HG03432 (cell line): ENCODE data around the gene ZNF630.
A peak's percentile ranks its signal among the peaks of the same experiment; 100 is the strongest.
"Not testable (repeated sequence)": the region's sequence is repeated elsewhere in the genome, so short reads cannot be mapped to it uniquely, and the experiment has no call there.

Source experiments
- ATAC-seq: cut with Tn5 transposase; IDR thresholded peaks from one replicate; pipeline ENCODE4 v1.9.1; 2021; ENCODE audit warnings: mild to moderate bottlenecking, moderate library complexity; ENCODE audit not compliant: unreplicated experiment

The ZNF630 gene

DNA sequence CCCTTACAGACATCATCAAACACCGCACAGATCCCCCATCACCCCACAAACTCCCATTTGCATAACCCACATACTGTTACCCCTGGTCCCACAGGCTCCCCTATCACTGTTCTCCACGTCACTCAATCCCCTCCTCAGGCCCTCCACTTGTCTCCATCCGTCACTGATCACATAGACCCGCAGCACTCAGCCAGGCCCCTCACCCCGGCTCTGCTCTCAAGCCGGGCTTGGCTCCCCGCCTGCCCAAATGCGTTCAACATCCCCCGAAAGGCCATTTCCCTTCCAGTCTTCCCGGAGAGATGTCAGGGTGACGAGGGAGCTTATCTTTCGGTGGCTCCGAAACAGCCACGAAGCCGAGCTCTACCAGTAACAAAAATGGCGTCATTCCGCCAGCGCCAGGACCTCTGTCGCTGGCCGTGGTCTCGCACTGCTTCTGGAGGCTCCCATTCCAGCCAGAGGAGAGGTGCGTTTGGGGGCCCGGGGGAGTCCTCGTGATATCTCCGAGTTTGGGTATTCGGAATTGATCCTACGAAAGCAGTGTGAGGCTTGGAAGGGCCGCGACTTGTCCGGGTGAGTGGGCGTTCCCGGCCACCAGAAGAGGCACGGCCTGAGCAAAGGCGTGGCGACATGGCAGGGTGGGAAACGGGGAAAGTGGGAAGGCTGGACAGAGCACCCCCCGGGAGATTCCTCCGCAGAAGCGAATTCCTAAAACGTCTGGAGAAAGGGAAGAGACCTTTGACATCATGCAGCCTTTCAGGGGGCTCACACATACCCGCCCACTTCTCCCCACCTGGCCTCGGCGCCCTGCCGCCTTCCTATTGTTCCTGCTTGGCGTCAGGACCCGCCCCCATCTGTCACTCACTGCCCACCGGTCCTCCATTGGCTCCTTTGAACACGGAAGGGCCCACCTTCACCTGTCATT, at the start of gene ZNF630:
Gene ZNF630, minus strand, starts transcription at position 577 of the 922 bp plus-strand sequence. CDS start 4,754 bp downstream, outside the sequence.
- ATAC-seq, result peak; percentile 92

DNA sequence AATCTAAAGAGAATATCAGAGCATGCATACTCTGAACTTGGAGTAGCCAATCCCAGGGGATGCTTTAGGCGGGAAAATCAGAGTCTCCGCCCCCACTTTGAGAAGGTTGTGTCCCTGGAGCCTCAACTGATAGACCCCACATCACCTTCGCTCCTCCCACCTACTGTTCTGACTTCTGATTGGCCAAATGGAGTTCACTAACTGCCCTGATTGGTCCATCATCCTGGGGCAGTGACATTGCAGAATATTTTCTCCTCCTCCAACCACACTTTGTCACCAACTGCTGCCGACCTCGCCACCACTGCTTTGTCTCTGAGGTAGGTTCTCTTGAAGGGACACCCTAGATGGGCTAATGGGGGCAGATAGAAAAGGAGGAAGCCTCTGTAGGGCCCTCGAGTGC, 36.3 kb upstream of the ZNF630 start:
- no peak for ATAC-seq

DNA sequence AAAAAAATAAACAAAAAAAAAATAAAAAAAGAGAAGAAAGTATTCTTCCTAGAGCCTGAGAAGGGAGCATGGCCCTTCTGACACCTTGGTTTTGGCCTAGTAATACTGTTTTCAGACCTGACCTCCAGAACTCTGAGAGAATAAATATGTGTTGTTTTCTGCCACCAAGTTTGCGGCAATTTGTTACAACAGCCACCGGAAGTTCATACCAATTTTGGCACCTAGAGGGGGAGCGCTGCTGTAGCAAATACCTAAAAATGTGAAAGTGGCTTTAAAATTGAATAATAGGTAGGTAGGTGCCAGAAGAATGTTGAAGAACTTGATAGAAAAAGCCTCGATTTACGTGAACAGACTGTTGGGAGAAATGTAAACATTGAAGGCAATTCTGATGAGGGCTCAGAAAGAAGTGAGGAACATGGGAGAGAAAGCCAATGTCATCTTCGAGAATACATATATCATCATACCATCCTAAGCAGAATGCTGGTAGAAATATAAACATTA, 31.5 kb upstream of the ZNF630 start:
- ATAC-seq, result no peak

DNA sequence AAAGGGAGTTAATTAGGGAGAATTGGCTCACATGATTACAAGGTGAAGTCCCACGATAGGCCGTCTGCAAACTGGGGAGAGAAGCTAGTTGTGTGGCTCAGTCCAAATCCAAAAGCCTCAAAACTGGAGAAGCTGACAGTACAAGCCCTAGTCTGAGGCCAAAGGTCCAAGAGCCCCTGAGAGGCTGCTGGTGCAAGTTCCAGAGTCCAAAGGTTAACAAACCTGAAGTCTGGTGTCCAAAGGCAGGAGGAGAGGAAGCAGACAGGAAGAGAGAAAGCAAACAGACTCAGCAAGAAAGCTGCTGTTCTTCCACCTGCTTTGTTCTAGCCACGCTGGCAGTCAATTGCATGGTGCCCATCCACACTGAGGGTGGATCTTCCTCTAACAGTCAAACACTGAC, 30.0 kb upstream of the ZNF630 start:
- ATAC-seq, result no peak

DNA sequence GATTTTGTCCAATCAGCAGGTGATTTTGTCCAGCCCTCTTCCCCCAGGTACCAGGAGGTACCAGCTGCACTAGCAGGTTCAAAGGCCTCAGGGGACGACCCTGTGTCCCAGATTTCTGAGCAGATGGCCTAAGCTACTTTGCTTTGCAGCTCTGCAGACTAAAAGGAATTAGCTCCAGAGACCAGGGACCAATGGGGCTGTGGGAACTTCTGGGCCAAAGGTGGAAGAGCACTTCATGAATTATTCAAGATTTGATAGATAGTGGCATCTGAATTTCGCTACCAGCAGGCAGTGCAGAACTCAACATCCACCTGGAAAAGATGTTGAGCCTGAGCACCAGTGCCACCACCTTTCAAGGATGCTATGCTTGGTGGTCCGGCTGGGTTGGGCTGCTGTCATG, 21.1 kb upstream of the ZNF630 start:
- not testable (repeated sequence) for ATAC-seq

DNA sequence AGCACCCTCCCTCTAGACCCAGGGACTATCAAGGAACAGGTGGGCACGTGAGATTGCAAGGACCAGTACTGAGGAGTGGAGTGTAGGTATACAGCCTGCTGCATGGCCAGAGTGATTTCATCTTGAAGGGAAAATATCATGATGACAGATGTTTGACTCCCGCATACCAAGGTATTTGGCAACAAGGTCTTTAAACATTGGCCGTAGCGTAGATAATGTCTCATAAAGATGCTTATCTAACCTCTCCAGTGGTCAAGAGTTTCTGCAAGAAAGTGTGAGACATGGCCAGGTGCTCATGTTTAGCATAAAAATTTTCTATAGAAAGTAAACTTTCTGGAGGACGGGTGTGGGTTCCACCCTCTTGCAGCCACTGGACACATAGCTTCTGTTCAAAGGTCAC, 18.7 kb upstream of the ZNF630 start:
- ATAC-seq, result no peak

DNA sequence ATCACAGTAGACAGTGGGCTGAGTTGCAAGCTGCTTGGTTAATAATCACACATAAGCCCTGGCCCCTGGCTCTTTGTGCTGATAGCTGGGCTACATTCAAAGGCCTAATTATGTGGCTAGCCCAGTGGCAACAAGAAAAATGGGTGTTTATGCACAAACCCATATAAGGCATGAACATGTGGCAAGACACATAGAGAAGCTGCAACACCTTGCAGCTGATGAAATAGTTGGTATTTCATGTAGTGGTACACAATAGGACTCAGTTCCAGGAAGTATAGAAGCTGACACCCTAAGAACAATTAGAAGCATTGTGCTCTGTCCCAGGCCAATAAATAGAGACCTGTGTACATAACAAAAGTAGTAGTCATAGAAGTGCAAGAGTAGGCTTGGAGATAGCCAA, 14.6 kb upstream of the ZNF630 start:
- no peak for ATAC-seq

DNA sequence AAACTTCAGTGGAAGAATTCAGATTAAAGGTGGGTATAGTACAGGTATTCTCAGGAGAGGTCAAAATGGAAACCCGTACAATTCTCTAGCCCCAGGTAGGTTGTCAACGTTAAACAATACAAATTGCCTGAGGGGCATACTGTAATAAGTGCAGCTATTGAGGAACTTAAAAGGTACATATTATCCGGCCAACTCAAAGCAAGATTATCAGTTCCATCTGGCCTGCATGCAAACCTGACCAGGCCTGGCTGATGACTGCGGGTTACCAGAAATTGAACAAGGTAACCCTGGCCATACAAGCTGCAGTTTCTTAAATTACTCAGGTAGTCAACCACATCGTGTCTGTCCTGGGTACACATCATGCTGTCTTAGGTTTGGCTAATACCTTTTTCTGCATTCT, 12.3 kb upstream of the ZNF630 start:
- ATAC-seq, result no peak

DNA sequence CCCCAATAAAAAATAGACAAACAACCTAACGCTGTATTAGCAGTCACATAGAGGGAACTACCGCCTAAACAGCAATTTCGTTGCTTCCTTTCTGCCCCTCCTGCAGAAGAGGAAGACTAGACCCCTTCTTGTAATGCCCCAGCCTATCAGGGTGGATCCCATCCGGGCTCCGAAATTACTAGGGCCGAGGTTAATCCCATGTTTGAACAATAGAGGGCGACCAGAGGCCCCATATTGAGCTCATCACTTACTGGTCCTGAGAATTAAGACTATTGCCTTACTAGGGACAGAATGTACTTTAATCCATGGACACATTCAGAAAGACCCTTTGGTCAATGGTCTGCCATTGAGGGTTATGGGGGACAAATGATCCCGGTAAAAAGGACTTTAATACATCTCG, 11.8 kb upstream of the ZNF630 start:
- no peak for ATAC-seq

DNA sequence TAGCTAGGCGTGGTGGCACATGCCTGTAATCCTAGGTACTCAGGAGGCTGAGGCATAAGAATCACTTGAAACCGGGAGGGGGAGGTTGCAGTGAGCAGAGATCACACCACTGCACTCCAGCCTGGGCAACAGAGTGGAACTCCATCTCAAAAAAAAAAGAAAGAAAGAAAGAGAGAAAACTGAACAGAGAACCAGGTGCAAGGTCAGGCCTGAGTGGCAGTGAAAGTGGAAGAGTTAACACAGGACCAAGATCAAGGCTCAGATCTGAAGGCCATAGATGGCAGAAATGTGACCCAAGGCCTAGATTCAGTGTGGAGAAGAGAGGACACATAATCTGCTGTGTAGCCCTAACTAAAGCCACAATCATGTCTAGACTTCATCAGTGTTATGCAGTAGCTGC, 4.9 kb upstream of the ZNF630 start:
- ATAC-seq, result no peak

DNA sequence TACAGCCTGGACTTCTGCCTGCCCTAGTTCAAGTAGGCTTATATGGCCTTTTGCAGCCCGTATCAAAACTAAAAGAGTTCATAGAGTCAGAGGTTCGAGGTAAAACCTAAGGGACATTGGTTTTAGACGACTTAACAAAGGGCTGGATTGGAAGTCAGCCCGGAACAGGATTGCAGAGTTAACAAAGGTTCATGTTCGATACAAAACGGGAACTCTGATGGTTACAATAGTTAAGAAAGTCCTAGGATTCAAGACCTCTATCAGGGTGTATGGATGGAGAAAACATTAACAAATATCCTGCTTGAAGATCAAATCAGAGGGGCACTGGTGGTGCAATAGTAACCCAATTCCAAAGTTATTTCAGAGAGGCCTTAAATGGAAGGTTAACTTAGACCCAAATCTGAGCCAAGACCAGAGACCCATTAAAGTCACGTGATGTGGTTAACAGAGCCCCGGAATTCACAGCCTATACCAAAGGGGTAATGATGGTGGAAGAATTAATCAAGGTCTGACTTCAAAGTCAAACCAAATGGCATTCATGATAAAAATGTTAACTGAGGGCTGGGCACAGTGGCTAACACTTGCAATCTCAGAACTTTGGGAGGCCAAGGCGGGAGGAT, 656 bp upstream of the ZNF630 start:
- ATAC-seq, result no peak

DNA sequence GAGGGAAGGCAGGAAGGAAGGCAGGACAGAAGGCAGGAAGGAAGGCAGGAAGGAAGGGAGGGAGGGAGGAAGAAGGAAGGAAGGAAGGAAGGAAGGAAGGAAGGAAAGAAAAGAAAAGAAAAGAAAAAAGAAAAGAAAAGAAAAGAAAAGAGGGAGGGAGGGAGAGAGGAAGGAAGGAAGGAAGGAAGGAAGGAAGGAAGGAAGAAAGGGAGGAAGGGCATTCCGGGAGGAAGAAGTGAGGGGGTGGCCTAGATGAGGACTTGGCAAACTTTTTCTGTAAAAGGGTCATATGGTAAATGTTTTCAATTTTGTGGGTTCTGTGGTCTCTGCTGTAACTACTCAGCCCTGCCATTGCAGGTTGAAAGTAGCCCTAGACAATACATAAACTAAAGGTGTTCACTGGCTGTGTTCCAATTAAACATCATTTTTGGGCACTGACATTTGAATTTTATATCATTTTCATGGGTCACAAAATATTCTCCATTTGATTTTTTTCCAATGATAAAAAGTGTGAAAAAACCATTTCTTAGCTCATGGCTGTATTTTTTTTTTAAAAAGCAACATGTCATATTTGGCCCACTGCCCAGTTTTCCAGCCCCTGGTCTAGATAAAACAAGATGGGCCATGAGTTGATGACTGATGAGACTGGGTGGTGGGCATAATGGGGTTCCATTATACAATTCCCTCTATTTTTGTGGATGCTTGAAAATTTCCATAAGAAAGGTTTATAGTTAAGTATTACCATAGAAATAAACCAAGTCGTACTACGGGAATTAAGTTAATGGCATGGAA, 3.1 kb downstream of the ZNF630 start:
- no peak for ATAC-seq

DNA sequence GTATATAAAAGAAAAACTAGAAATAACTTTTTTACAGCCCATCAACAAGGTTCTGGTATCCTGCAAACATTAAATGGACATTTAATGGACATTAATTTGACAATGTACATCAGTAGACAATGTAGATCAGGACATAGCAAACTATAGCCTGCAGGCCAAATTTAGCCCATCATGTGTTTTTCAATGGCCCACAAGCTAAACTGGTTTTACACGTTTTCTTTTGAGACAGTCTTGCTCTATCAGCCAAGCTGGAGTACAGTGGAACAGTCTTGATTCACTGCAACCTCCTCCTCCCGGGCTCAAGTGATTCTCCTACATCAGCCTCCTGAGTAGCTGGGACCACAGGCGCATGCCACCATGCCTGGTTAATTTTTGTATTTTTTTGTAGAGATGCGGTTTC, 7.2 kb downstream of the ZNF630 start:
- ATAC-seq, result no peak

DNA sequence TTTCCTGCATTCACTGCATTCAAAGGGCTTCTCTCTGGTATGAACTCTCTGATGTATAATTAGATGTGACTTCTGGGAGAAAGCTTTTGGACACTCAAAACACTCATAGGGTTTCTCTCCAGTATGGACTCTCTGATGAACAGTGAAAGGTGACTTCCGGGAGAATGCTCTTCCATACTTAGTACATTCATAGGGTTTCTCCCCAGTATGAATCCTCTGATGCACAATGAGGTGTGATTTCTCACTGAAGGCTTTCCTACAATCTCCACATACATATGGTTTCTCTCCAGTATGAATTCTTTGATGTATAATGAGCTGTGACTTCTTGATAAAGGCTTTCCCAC, 12.2 kb downstream of the ZNF630 start:
- ATAC-seq, result no peak

DNA sequence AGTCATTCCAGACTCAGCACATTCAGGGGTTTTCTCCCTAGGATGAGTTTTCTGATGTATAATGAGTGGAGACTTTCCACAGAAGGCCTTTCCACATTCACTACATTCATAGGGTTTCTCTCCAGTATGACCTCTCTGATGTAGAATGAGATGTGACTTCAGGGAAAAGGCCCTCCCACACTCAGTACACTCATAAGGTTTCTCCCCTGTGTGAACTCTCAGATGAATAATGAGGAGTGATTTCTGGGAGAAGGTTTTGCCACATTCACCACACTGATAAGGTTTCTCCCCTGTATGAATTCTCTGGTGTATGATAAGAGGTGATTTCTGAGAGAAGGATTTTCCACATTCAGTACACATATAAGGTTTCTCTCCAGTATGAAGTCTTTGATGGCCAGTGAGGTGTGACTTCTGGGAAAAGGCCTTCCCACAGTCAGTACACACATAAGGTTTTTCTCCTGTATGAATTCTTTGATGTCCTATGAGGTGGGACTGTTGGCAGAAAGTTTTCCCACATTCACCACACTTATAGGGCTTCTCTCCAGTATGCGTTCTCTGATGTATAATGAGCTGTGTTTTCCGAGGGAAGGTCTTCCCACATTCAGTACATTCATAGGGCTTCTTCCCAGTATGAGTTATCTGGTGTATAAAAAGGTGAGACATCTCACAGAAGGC, 12.7 kb downstream of the ZNF630 start:
- no peak for ATAC-seq

DNA sequence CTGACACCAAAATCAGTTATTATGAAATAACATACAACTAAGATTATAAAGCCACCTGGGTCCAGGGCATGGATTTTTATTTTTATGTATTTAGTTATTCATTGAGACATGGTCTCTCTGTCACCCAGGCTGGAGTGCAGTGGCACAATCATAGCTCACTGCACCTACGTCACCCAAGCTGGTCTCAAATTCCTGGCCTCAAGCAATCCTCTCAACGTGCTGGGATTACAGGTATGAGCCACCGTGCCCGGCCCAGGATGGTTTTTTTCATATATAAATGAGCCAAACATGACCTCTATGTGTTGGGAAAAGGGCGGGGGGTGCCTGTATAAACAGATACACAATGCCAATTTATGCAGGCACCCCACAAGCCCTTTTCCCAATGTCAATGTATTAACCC, 24.6 kb downstream of the ZNF630 start:
- ATAC-seq, result no peak

DNA sequence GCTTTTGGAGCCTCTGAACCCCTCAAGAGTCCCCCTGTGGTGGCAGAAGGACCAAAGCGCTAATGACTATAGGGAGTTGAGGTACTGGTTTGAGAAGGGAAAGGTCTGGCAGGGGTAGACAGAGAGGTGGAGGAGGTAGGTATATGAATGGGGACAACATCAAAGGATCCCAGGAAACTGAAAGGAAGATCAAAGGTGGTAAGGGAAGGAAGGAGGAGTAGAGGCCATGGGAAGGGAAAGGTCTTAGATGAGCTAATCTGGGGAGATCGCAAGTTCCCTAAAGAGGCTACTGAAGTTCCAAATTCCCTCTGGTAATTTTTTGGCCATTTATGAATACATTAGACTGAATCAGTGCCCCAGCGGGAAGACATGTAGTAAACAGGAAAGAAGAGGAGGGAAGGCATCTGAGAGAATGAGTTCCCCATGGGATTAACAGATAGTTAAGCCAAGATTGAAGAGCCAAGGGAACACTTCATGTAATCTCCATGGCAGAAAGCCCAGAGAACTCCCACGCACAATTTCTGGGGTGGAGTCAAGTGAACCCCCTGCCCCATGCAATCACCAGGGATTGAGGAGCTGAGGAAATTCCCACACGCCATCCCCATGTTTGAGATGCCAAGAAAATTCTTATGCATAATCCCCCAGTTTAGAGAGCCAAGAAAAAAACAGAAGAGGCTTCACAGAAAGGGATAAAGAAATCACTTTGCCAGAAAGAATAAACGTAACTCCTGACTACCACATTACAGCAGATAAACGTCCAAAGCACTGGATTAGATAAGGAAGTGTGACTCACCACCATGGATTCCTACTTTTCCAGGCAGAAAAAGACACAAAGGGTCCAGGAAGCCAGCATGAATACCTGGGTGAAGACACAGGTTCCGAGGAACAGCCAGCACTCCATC, 25.8 kb downstream of the ZNF630 start:
- ATAC-seq, result no peak

DNA sequence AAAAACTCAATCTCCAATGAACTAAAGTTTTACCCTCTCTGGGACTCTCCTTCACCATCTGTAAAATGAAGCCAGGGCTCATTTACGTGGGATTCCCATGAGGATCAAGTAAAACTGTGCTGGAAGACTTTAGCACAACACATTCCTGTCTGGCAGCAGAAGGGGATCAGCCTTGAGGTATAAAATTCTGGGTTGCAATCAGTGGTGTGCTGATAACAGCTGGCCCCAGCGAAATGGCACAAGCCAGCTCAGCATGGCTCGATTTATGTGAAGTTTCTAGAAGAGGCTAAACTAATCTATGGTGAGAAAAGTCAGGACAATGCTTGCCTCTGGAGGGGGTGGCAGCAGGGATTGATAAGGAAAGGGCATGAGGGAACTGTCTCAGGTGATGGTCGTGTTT, 28.4 kb downstream of the ZNF630 start:
- no peak for ATAC-seq

DNA sequence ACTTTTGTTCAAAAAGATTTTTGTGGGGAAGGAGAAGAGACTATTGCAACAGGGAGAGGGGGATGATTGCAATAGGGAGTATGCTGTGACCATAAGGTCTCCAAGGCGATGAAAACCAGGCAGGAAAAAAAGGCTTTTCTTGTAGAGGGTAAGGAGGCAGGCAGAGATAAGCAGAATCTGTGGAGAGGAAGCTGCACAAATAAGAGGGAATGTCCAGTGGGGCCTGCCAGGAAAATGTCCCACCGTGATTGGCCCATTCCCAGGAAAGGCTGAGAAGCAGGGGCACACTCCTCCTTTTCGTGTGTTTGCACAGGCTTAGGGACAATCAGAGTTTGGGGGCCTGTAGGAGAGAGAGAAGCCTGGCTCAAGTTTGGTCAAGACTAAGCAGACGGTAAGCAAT, 35.5 kb downstream of the ZNF630 start:
- no peak for ATAC-seq

DNA sequence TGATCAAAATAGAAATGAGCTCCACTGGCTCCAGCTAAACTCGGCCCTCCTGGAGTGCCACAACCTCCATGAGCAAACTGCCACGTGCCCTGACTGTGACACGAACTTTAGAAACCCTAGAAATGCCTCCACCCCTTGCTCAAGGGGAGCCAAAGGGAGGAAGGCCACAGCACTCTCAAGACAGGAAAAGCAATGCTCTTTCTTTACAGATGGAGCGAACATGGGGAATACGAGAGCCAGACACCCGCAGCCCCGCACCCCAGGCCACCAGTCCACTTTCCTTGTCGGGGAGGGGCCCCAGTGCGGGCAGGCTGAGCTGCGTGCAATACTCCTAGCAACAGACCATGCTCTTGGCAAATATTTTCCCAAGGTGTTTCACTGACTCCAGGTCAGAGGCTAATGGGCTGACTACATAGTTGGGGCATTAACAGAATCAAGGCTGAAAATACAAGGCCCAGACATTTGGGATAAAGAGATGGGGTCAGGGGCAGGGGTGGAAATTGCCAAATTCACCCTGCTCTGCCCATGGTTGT, 40.7 kb downstream of the ZNF630 start:
- not testable (repeated sequence) for ATAC-seq
